Gastroesophageal sphincter (tissue), 4 donors: Measurements from ENCODE around the gene ZNF318. TPM values are rescaled to one million over a fixed set of nuclear protein-coding genes. Genes with fewer than 3 reads are reported as not detected.

Experiments
- ATAC-seq: fragments of 150-250 bp; one replicate; pipeline ENCODE4 v1.9.1; 2016; ENCODE audit warnings: mild to moderate bottlenecking, moderate library complexity
- H3K27ac ChIP-seq, 4 donors: fragments of 200-600 bp; sonication (generic) in 3 of 4; 1 replicate in 3 of 4; 2 replicates in 1 of 4; pipeline ENCODE4 v1.5.1; 2016 to 2019
- H3K27me3 ChIP-seq: fragments of 200-600 bp; sonication (generic); one replicate; pipeline ENCODE4 v1.5.1; 2019
- H3K36me3 ChIP-seq, 2 donors: fragments of 200-600 bp; sonication (generic); one replicate each; pipeline ENCODE4 v1.5.1; 2019; ENCODE audit warnings: control low read depth in 1 of 2
- H3K4me1 ChIP-seq, 3 donors: fragments of 200-600 bp; sonication (generic); 1 replicate in 2 of 3; 2 replicates in 1 of 3; pipeline ENCODE4 v1.5.1; 2016 to 2019; ENCODE audit warnings: control low read depth in 2 of 3
- H3K4me3 ChIP-seq, 2 donors: fragments of 200-600 bp; sonication (generic); one replicate each; pipeline ENCODE4 v1.5.1; 2019; ENCODE audit warnings: mild to moderate bottlenecking in 1 of 2, moderate library complexity in 1 of 2
- H3K9me3 ChIP-seq, 3 donors: fragments of 200-600 bp; sonication (generic); one replicate each; pipeline ENCODE4 v1.5.1; 2017 to 2019; ENCODE audit warnings: control low read depth in 2 of 3
- EP300 ChIP-seq: sonication (generic); formaldehyde crosslinking; IDR thresholded peaks from one replicate; pipeline ENCODE4 v1.6.1; 2017; ENCODE audit warnings: antibody characterized with exemption, mild to moderate bottlenecking
- POLR2A ChIP-seq, 2 donors: fragments of 450-650 bp; IDR thresholded peaks; one replicate each; pipeline ENCODE4 v1.6.1; 2017; ENCODE audit warnings: antibody characterized with exemption in 2 of 2, mild to moderate bottlenecking in 2 of 2, moderate library complexity in 1 of 2
- POLR2AphosphoS5 ChIP-seq: sonication (generic); formaldehyde crosslinking; IDR thresholded peaks from one replicate; pipeline ENCODE4 v1.6.1; 2017; ENCODE audit warnings: antibody characterized with exemption
- WGBS, 2 donors: methylation state at CpG; one replicate each; pipeline ENCODE4 v1.1.5; 2018; ENCODE audit warnings: low coverage in 1 of 2; 5-methylcytosine and 5-hydroxymethylcytosine counted together
- total RNA-seq, 4 donors: library from RNA; depleted of rRNA; stranded (reverse); fragments of >200 nt; gene quantifications; one replicate each; pipeline ENCODE4 v1.1.0, GENCODE V29; 2016
- TF ChIP-seq, protein P1 (sequence below), 4 experiments: fragments of 200-600 bp in 2 of 4; fragments of 450-650 bp in 2 of 4; sonication (generic) in 1 of 4; IDR thresholded peaks; one replicate each; pipeline ENCODE4 v1.5.1; 2017 to 2019; ENCODE audit warnings: antibody characterized with exemption in 4 of 4, mild to moderate bottlenecking in 2 of 4, moderate library complexity in 2 of 4

The ZNF318 gene
- total RNA-seq, 4 donors from 2014 or later = 11.7 to 22.1 (median 18.4) TPM

DNA sequence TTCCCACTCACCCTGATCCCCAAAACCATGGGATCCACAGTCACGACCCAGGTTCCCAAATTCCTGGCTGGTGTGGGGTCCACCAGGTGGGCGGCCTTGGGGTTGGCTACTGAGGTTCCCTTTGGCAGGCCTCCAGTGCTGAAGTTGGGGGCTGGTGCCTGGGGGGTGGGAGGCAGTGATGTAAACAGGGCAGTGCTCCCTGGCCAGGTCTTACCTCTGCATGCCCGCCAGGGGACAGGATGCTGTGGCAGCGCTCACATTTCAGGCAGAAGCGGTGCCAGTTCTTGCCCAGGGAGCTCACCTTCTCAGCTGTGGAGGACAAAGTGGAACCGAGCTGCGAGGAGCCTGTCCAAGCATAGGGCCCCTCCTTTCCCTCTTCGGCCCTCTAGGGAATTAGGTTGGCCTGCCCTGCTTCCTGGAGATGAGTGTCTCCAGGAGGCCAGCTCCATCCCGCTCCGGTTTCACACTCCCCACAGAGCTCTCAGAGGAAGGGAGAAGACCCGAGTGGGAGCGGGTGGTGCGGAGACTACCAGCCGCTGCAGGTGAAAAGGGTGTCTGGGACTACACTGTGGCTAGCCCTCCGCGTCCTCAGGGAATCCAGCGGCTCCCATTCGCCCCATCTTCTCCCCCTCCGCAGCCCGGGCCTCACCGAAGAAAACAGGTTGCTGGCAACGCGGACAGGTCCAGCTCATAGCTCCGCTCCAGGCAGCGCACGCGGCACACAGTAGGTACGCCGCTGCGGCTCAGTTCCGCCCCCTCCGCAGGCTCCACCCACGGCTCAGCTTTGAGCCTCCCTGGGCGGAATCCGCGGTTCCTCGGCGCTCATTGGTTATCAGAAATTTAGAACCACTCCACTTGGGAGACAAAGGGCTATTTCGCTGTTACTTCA is 61.1 kb downstream of the ZNF318 start, which contains the start of gene CRIP3:
Gene CRIP3 (minus strand): TSS at position 726 of the 889 bp plus-strand sequence. CDS start 34 bp downstream, at position 692.
- Histone ChIP-seq H3K27me3 (peaks cover 35% of the 10 kb centered on the region), H3K4me1 (peaks cover 0 to 17% (median 9%) of the 10 kb centered on the region in 3 donors), H3K4me3 (peak within 1 kb of the TSS; percentile 17 to 46), H3K36me3 (no peaks in the 10 kb centered on the region), H3K27ac (no peak within 1 kb of the TSS), H3K9me3 (no peaks in the 10 kb centered on the region)
- TF ChIP-seq, protein P1, sequence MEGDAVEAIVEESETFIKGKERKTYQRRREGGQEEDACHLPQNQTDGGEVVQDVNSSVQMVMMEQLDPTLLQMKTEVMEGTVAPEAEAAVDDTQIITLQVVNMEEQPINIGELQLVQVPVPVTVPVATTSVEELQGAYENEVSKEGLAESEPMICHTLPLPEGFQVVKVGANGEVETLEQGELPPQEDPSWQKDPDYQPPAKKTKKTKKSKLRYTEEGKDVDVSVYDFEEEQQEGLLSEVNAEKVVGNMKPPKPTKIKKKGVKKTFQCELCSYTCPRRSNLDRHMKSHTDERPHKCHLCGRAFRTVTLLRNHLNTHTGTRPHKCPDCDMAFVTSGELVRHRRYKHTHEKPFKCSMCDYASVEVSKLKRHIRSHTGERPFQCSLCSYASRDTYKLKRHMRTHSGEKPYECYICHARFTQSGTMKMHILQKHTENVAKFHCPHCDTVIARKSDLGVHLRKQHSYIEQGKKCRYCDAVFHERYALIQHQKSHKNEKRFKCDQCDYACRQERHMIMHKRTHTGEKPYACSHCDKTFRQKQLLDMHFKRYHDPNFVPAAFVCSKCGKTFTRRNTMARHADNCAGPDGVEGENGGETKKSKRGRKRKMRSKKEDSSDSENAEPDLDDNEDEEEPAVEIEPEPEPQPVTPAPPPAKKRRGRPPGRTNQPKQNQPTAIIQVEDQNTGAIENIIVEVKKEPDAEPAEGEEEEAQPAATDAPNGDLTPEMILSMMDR (IDR thresholded peaks at IDR 0.05) = no peak
- TF ChIP-seq POLR2AphosphoS5 (no peak), POLR2A (IDR thresholded peaks at IDR 0.05) (no peak), EP300 (no peak)
- 0% methylated on average over 1 to 5 of the region's 39 CpGs for WGBS, 2 donors
- peak; percentile 70 for ATAC-seq

DNA sequence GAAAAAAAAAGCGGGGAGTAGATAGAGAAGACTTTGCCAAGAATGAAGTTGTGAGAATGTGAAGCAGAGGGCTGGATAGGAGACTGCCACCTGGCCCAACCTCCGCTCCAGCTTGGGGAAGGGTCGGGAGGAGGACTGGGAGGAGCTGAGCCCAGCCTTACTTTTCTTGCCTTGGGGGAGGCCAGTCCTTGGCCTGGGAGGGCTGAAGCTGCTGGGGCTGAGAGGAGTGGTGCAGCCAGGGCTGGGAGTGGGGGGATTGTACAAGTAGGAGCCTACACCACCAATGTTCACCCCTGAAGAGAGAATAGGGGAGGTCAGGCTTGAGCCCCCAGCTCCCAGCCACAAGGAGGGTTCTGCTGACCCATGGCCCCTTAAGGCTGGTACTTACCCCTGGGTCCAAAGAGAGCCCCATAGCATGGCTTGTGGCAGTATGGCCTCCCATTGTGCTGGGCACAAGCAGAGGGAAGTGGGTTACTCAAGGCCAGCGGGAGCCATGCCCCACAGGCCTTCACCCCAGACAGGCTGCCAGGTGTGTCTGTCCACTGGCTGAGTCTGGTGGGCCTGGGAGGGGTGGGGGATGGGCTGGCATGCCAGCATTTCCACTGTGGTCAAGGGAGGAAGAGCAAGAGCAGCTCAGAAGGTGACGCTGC is 61.9 kb downstream of the ZNF318 start:
- WGBS, 2 donors = 85 to 100% methylated on average over 1 to 3 of the region's 5 CpGs
- H3K27me3 ChIP-seq = peaks cover 40% of the 10 kb centered on the region
- no peaks in the 10 kb centered on the region for H3K9me3 ChIP-seq
- no peak for TF ChIP-seq POLR2A (IDR thresholded peaks at IDR 0.05)
- no peak for TF ChIP-seq EP300
- TF ChIP-seq, protein P1 (IDR thresholded peaks at IDR 0.05) = no peak
- TF ChIP-seq POLR2AphosphoS5 = no peak
- H3K4me1 ChIP-seq = peaks cover 0 to 17% (median 9%) of the 10 kb centered on the region in 3 donors
- H3K4me3 ChIP-seq = no peak overlapping the region
- H3K36me3 ChIP-seq = no peaks in the 10 kb centered on the region
- no peak for ATAC-seq
- no peak overlapping the region for H3K27ac ChIP-seq

DNA sequence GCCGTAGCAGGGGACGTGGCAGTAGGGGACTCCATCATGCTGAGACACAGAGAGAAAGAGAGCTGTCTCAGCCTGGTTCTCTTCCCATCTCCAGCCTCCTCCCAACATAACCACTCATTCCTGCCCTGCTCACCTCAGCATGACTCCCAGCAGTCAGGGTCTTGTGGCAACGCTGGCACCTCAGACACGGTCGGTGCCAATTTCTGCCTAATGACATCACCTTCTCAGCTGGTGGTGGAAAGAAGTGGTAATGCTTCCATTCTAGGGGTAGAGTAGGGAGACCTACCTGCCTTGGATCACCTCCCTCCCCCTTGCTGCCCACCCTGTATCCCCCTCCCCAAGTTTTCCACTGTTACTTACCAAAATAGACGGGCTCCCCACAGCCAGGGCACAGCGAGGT is 63.4 kb downstream of the ZNF318 start:
- TF ChIP-seq, protein P1 (IDR thresholded peaks at IDR 0.05) = no peak
- TF ChIP-seq POLR2A (IDR thresholded peaks at IDR 0.05) = no peak
- TF ChIP-seq POLR2AphosphoS5 = no peak
- TF ChIP-seq EP300 = no peak
- no peak overlapping the region for H3K4me3 ChIP-seq

DNA sequence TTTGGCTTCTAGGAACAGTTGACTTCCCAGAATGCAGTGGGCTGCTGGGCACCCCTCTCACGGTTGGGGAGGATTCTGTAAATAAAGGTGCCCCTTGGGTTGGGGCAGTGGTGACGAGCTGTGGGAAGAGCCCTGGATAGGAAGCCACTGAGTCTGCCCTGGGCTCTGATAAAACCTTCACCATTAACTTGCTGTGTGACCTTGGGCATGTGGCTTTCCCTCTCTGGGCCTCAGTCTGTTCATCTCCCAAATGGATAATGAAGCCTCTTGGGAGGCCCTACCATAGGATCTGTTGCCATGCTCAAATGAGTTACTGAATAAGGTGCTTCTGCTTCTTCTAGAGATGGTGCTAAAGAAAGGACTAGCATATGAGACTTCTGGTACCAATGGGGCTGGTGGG is 64.6 kb downstream of the ZNF318 start:
- no peak for ATAC-seq
- no peaks in the 10 kb centered on the region for H3K9me3 ChIP-seq
- no peaks in the 10 kb centered on the region for H3K36me3 ChIP-seq
- peaks cover 0 to 17% (median 9%) of the 10 kb centered on the region in 3 donors for H3K4me1 ChIP-seq
- H3K27ac ChIP-seq = no peak overlapping the region
- TF ChIP-seq POLR2A (IDR thresholded peaks at IDR 0.05) (no peak), EP300 (no peak), POLR2AphosphoS5 (no peak)
- TF ChIP-seq, protein P1 (IDR thresholded peaks at IDR 0.05) = no peak
- H3K27me3 ChIP-seq = peaks cover 63% of the 10 kb centered on the region
- H3K4me3 ChIP-seq = no peak overlapping the region
- 83% methylated on average over 1 of the region's 2 CpGs; no CpG with 5 or more reads in 1 of the 2 donors for WGBS, 2 donors

More for the DNA sequence above, 63.4 kb downstream of the ZNF318 start:
- no peaks in the 10 kb centered on the region for H3K9me3 ChIP-seq
- H3K27me3 ChIP-seq = peaks cover 53% of the 10 kb centered on the region
- no peak overlapping the region for H3K27ac ChIP-seq
- H3K4me1 ChIP-seq = peaks cover 0 to 17% (median 9%) of the 10 kb centered on the region in 3 donors
- ATAC-seq = no peak
- no peaks in the 10 kb centered on the region for H3K36me3 ChIP-seq
- 87 to 92% methylated on average over 3 to 5 of the region's 7 CpGs for WGBS, 2 donors
